Measurements from ENCODE around the gene NTF3.

DNA sequence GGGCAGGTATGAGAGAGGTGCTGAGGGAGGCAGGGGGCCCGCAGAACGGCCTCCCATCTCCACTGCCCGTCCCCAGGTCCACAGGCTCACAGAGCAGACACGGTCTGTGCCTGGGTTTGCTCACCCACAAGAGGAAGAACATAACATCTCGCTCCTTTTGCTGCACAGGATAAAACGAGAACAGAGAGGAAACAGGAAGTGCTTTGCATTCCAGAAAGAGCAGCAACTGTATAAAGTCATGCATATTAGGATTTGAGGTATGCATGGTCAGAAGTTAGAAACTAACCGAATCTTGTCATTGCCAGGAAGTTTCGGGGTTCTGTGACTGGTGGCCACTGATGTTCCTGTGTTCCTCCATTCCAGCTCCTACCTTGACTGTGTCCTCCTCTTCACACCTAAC lies 25.0 kb downstream of the NTF3 start:
- TF ChIP-seq, protein P1, sequence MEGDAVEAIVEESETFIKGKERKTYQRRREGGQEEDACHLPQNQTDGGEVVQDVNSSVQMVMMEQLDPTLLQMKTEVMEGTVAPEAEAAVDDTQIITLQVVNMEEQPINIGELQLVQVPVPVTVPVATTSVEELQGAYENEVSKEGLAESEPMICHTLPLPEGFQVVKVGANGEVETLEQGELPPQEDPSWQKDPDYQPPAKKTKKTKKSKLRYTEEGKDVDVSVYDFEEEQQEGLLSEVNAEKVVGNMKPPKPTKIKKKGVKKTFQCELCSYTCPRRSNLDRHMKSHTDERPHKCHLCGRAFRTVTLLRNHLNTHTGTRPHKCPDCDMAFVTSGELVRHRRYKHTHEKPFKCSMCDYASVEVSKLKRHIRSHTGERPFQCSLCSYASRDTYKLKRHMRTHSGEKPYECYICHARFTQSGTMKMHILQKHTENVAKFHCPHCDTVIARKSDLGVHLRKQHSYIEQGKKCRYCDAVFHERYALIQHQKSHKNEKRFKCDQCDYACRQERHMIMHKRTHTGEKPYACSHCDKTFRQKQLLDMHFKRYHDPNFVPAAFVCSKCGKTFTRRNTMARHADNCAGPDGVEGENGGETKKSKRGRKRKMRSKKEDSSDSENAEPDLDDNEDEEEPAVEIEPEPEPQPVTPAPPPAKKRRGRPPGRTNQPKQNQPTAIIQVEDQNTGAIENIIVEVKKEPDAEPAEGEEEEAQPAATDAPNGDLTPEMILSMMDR (IDR thresholded peaks at IDR 0.05): no peak
- TF ChIP-seq POLR2A (IDR thresholded peaks at IDR 0.05): no peak
